ENCODE data around the gene PIN4. TPM values are rescaled to one million over a fixed set of nuclear protein-coding genes. Genes with fewer than 3 reads are reported as not detected.
"Not testable (repeated sequence)": the region's sequence is repeated elsewhere in the genome, so short reads cannot be mapped to it uniquely, and the experiment has no call there.

Gene PIN4
- total RNA-seq, result 14.1 and 14.3 TPM in 2 replicates

DNA sequence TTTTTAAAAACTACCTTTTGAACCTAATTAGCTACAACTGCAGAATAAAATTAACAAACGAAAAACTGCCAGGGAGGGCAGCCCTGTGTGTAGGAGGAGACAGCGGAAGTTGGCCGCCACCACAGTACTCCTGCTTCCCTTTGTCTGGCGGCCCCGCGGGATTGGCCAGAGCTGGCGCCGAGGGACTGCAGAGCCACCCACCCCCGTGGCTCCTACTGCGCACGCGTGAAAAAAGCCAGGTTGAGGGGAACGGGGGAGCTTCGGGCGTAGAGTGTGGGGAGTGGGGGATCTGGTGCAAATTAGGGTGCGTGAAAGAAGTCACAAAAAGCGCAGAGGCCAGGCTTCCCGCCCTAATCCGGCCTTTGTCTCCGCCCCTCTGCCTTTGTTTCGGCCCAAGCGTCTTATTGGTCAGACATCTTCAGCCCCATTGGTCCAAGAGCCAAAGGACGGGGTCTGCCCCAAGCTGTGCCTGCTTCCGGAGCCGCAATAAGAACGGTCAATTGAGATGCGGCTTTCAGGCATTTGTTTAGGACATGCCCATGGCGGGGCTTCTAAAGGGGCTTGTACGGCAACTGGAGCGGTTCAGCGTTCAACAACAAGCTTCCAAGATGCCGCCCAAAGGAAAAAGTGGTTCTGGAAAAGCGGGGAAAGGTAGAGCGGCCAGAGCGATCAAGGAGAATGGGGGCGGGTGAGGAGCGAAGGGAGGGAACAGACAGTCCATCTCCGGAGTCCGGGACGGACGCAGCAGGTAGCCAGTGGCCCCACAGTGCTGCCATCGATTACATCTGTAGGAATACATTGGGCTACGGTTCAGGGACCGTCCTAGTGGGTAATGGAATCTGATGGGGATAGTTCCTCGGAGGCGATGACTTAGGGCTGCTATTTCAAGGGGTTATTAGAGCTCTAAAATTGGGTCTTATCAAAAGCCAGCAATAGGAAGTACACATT is at the start of gene PIN4:
Gene PIN4, plus strand, starts transcription at position 580 of the 948 bp plus-strand sequence. Its CDS starts 29 bp downstream, at position 609.
- peak; percentile 95 for DNase-seq (ENCODE audit: low read depth)

DNA sequence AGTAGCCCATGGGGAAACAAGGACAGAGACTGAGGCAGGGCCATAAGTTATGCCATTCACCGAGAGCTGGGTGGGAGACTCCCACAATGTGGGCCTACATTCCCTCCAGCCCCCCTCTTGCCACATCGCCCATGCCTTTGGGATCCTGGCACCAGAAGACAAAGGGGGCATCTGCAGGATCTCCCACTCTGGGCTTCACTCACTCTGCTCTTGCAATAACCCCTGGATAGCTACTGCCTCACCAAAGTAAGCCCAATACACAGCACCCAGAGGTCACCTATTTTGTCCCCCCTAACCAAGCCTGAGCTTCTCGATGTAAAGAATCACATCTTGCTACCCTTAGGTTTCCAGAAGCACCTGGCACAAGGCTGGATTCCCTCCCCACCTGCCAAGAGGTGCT is 49.1 kb upstream of the PIN4 start:
- no peak for DNase-seq (ENCODE audit: low read depth)

DNA sequence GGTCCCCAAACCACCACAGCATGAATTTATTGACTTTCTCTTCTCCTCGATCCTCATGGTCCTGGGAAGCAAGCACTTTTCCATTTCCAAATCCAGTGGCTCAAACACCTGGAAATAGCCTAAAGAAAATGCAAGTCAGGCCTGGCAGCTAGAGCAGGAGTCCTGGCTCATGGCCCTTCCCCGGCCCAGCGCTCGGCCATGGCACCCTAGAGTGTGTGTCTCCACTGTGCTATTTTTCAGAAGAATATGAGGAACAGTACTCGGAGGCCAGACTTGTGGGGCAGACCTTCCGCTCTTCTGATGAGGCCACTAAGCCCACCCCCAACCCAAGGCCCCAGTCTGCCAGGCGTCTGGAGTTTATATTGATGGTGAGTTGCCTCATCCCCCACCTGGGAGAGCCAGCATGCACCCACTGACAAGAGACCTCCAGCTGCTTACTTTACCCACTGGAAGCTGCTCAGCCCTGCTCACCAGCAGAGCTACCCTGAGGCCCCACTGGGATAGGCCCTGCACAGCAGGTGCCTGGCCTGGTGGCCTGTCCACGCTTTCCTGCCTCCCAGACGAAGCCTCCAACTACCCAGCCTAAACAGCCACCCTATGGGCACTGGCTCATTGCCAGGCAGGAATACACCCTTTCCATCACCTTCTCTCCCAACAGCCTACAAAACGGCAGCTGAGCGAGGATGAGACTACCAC is 47.6 kb upstream of the PIN4 start:
- no peak for DNase-seq (ENCODE audit: low read depth)

DNA sequence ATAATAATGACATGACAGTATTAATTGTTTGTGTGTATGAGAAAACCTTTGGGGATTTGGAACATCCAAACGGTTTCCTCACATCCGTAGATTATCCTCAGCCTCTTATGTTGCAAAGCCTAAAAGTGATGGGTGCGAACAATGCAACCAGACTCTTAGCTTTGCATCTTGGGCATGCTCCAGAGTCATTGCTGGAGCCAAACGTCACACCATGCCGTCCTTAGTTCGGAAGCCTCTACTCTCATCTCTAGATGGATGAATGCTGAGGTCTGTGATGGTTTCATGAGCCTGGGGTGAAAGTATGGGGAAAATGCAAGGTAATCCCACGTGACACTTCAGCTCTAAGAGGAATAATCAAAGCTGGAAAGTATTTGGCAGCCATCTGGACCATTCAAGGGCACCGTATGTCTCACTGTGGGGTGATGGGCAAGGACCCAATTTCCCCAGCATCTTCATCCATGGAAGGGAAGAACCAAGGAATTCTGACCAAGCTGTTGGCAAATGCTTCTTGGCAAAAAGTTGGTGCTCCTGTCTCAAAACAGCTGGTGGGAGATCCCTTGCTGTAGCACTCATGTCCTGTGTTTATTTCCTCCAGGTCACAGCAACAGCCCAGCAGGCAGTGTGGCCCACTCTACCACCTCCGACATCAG is 43.6 kb upstream of the PIN4 start:
- no peak for DNase-seq (ENCODE audit: low read depth)

DNA sequence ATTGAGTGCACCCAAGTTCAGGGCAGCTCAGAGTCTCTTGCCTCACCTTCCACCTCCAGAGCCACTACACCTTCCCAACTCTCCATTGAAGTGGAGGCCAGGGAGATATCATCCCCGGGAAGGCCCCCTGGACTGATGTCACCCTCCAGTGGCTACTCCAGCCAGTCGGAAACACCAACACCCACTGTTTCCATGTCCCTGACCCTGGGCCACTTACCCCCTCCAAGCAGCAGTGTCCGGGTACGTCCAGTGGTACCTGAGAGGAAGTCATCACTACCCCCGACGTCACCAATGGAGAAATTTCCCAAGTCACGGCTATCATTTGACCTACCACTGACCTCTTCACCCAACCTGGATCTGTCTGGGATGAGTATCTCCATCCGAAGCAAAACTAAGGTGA is 42.0 kb upstream of the PIN4 start:
- no peak for DNase-seq (ENCODE audit: low read depth)

DNA sequence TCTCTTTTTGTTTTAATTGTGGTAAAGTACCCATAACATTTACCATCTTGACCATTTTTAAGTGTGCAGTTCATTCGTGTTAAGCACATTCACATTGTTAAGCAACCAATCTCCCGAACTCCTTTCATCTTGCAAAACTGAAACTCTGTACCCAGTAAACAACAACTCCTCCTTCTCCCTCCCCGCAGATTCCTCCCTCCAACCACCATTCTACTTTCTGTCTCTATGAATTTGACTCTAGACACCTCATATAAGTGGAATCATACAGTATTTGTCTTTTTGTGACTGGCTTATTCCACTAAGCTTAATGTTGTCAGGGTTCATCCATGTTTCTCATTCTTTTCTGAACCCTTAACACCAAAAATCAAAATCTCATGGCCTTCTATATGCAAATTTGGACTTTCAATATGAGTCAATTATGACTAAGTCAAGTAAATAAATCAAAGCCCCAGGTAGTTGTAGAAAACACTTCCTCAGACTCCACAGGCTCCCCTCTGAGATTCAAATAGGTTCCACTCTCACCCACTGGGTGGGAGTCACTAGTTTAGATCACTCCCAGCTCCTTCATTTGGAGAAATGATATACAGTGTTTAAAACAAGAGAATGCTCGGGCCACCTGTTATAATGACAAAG is 40.1 kb upstream of the PIN4 start:
- DNase-seq (ENCODE audit: low read depth), result no peak

DNA sequence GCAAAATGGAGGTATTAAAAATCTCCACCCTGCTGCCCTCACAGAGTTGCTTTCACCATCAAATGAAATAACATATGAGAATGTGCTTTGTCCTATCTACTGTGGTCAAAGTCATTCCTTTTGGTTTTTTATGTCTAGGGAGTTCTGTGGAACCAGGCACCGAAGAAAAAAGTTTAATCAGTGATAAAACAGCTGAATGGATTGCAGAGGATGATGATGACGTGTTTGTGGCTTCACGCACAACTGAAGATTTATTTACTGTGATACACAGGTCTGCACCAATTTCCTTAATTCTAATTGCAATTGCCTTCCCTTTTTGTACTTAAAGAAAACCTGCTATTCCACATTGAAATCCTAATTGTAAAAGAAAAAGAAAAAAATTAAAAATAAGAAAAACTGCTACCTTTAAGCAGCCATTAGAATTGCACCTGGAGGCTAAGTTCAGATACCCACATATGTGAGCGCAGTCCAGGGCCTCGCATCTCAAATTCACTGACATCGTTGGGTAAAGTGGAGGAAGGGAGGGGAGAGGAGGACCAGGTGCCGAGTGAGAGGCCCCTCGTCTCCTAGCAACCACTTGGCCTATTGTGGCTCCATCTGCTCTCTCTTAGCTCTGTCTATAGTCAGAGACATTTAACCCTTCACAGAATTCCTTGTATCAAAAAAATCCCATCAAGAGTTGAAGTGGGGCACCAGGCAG is 39.3 kb upstream of the PIN4 start:
- no peak for DNase-seq (ENCODE audit: low read depth)

DNA sequence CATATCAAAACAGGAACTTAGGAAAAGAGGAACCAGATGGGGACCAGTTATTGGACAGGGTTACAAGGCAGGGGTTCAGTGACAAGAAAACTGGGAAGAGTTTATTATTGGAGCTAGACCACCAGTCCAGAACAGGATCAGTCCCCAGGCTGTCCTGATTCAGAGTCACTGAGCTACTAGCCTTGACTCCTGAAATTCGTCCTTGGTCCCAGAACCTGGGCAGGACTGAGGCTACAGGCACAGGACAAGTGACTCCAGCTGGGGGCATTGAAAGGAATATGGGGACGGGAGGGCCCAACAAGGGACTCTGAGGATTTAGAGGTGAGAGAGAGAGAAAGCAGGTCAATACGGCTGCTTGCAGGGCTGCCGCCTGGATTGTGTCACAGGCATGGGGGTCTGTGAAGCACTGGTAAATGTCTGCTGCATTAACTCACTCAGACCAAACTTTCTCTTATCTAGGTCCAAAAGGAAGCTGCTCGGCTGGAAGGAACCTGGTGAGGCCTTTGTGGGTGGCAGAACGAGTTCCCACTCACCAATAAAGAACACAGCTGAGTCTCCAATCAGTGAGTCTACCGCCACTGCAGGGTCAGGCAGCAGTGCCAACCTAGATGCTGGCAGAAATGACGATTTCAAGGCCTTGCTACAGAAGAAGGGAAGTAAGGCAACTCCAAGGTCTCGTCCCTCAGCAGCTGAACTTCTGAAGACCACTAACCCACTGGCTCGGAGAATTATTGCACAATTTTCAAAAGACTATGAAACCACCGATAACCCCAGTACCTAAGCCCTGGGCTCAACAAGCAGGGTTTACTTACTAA is 38.6 kb upstream of the PIN4 start:
- no peak for DNase-seq (ENCODE audit: low read depth)

DNA sequence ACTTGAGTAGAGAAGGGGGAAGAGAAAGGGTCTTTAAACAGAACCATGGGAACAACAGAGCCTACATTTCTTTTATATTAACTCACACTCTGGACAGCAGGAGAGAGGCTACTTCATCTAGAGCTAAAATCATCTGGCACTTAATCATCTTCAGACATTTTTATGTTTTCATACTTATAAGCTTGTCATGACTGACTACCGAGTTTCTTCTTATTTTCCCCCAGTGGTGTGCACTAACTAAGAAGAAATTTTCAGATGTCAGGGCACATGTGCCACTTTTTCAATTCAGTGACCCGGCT is 38.0 kb upstream of the PIN4 start:
- DNase-seq (ENCODE audit: low read depth), result no peak

DNA sequence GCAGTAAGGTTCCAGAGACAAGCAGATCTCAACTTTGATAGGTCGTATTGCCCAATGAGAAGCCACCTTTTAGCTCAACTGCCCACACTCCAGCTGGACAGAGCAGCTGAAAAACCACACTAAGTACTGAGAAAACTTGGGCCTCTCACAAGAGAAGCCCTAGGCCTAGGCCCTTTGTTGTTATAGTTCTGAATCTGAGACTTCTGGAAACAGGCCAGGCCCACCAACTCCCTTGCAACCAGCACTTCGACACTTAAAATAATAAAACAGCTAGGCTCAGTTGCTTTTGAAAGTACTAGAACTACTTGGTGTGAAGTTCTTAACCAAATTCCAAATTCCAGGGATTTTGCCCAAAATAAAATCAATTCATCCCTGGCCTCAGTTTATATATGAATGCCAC is 36.4 kb upstream of the PIN4 start:
- no peak for DNase-seq (ENCODE audit: low read depth)

DNA sequence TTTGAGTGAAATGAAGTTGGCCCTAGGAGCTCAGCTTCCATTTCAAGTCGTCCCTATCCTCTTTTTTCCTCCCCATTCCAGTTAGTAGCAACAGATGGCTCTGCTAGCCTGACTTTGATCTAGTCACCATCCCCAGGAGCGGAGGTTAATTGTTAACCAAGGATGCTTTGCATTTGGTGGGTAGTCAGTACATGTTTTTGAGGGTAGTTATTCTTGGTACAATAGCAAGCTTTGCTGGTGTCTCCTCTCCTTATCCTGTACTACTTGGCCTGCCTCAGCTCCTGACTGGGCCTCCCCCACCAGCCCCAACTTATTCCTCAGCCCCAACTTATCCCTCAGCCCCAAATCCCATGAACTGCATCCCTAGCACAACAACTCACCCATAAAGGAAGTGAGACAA is 35.0 kb upstream of the PIN4 start:
- DNase-seq (ENCODE audit: low read depth), result no peak

DNA sequence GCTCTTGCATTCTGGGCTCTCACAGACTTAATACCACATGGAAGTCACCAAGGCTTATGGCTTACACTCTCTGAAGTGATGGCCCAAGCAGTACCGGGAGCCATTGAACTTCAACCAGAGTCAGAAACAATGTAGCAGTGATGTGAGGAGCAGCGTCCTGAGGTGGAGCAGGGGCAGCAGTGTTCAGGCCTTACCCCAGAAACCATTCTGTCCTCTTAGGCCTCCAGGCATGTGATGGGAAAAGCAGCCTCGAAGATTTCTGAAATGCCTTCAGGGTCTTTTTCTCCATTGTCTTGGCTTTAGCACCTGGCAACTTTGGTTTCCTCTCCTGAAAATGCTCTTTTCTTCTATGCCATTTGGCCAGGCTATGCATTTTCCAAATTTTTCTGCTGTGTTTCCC is 22.8 kb upstream of the PIN4 start:
- DNase-seq (ENCODE audit: low read depth), result no peak

DNA sequence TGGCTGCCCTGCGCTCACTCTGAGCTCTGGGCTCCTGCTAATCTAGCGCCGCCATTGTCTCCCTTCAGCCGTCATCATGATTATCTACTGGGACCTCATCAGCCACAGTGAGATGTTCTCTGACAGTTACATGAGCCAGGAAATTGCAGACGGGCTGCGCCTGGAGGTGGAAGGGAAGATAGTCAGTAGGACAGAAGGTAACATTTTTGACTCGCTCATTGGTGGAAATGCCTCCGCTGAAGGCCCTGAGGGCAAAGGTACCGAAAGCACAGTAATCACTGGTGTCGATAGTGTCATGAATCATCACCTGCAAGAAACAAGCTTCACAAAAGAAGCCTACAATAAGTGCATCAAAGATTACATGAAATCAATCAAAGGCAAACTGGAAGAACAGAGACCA is 21.8 kb upstream of the PIN4 start:
- no peak for DNase-seq (ENCODE audit: low read depth)

DNA sequence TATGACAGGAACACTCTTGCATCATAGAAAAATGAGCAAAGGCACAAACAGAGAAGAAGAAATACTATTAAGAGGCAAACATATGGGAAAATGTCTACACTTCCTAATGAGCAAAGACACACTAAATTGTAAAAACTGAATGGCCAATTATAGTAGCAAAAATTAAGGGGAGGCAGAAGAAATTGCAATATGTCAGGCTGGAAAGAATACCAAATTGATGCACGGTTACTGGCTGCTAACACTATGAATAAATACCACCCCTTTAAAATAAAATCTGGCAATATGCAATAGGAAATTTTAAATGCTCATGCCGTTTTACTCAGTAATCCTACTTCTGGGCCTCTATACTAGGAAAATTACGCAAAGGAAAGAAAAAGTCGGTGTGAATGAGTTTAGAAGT is 16.0 kb upstream of the PIN4 start:
- no peak for DNase-seq (ENCODE audit: low read depth)

DNA sequence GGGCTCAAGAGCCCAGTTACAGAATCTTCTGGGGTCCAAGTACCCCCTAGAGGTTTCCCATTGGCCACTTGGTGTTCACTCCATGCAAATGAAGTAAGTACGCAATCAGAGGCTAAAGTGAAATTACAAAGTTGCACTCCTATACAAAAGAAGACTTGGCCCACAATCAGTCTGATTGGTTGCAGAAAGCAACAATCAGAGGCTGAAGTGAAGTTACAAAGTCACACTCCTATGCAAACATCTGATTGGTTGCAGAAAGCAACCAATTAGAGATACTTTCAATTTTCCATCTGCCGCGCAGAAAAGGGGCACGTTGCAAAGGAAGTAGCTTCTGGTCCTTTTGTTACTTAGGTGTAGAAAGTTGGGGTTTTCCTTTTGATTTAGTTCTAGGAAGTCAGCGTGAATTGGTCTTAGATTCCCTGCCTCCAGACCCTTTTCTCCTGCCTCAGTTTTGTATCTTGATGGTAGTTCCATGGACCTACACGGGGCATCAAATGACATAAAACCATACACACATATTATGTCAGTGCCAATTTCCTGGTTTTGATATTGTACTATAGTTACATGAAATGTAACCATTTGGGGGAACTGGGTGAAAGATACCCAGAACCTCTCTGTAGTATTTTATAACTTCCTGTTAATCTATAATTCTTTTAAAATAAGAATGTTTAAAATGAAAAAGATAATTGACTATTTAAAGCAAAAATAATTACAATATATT is 12.4 kb upstream of the PIN4 start:
- no peak for DNase-seq (ENCODE audit: low read depth)

DNA sequence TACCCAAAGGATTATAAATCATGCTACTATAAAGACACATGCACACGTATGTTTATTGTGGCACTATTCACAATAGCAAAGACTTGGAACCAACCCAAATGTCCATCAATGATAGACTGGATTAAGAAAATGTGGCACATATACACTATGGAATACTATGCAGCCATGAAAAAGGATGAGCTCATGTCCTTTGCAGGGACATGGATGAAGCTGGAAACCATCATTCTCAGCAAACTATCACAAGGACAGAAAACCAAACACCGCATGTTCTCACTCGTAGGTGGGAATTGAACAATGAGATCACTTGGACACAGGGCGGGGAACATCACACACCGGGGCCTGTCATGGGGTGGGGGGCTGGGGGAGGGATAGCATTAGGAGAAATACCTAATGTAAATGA is 5.3 kb upstream of the PIN4 start:
- DNase-seq (ENCODE audit: low read depth), result not testable (repeated sequence)

DNA sequence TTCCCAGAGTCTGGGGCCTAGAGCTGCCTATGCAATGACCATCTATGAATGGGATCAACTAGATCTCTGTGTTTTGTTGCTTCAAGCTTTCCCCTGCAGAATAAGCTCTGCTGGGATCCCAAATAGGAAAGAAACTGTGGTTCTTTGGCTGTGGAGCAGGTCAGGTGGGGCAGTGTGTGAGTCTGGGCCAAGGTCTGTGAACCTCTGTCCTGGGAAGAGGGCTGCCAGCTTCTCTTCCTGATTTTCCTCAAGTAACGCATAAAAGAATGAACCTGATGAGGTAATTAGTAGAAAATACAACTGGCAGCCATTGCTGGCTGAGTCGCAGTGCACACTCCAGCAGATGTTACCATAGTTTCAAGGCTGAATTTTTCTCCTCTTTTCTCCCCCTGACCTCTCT is 4.6 kb upstream of the PIN4 start:
- DNase-seq (ENCODE audit: low read depth), result no peak

DNA sequence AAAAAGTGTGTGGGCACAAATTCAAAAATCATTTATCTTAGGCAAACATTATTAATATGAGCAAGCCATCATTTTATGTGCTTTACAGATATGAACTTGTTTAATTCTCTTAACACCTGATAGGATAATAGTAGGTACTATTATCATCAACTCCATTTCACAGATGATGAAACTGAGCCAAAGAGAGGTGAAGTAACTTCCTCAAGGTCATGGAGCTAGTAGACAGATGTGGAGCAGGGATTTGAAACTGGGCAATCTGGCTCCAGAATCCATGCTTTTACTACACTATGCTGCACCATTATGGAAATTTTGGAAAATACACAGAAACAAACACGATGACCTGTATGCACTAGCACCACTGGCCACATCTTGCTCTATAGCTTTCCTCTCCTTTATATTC is 1.0 kb upstream of the PIN4 start:
- no peak for DNase-seq (ENCODE audit: low read depth)

DNA sequence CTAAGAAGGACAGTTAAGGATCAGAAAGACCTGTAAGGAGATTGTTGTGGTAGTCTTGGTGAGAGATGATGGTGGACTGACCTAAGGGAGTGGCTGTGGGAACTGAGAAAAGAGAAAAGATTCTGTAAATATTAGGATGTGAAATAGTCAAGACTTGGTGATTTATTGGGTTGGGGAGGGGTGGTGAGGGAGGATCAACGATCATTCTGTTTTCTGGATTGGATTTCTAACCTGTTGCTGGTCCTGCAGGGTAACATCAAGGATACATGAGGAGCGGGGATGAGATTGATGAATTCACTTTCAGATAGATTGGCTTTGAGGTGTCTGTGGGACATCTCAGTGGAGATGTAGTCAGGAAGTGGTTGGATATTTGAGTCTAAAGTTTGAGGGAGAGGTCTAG is 1.4 kb downstream of the PIN4 start:
- no peak for DNase-seq (ENCODE audit: low read depth)

DNA sequence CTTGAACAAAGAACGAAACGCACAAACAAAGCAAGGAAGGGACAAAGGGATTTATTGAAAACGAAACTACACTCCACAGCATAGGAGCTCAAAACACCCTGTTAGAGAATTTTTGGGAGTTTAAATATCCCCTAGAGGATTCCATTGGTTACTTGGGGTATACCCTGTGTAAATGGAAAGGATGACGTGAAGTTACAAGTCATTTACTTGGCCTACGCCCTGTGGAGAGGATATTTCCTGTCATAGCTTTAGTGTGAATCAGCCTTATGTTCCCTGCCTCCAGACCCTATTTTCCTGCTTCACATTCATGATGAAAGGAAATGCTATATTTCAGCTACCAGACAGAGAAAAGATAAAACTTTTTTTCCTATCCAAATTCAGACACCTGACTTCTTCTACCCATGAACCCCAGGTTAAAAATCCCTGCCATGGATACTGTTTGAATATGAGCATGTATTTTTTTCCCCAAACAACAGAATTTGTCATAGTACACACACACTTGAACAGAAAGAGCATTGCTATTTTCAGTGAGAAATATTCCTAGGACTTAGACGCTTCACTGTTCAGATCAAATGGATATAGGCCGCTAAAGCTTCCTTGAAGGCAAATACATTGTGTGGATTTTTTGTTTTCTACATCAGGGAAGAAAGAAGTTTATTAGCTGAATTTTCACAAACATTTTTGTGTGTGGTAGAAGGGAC is 20.4 kb downstream of the PIN4 start:
- DNase-seq (ENCODE audit: low read depth), result peak; percentile 57

Measured in renal cortical epithelial cell (primary cell).